ENCODE results near the gene ZNF575. TPM values are rescaled to one million over a fixed set of nuclear protein-coding genes. Genes with fewer than 3 reads are reported as not detected.

The ZNF575 gene, protein sequence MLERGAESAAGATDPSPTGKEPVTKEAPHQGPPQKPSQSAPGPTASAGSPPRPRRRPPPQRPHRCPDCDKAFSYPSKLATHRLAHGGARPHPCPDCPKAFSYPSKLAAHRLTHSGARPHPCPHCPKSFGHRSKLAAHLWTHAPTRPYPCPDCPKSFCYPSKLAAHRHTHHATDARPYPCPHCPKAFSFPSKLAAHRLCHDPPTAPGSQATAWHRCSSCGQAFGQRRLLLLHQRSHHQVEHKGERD
- 0.41 TPM for total RNA-seq

- DNase-seq, result peak; percentile 99
Measured at GRCh38 chr19:43532962-43533545, at the start of gene ZNF575. Gene ZNF575 (plus strand): TSS chr19:43533188. CDS start chr19:43534423, 1,235 bp downstream.

DNA sequence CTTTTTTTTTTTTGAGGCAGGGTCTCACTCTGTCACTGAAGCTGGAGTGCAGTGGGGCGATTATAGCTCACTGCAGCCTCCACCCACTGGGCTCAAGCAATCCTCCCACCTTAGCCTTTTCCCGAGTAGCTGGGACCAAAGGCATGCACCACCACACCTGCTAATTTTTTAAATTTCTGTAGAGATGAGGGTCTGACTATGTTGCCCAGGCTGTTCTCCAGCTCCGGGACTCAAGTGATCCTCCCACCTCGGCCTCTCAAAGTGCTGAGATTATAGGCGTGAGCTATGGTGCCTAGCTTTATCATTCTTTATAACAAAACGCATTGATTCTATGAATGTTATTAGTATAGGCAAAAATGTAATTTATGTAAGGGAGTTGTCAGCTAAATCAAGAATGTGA lies 49.7 kb upstream of the ZNF575 start:
- no peak for DNase-seq

GRCh38 chr19:43485951-43486350 lies 47.0 kb upstream of the ZNF575 start:
- DNase-seq, result no peak

- no peak for DNase-seq
Measured at GRCh38 chr19:43486412-43486811, 46.6 kb upstream of the ZNF575 start.

GRCh38 chr19:43488179-43488578 lies 44.8 kb upstream of the ZNF575 start:
- no peak for DNase-seq

DNA sequence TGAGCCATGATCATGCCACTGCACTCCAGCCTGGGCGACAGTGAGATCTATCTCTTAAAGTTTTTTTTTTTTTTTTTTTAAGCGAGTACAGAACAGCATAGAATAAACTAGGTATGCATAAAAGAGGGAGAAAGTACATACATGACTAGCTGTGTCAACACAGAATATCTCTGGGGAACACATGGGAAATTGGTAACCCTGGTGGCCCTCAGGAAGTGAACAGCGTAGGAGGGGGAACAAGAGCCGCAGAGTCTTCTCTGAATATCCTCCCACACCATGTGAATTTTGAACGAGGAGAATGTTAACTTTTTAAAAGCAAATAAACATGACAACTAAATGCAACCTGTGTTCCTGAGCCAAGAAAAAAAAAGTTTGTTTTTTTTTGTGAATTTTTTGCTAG lies 43.7 kb upstream of the ZNF575 start:
- peak; percentile 17 for DNase-seq

DNA sequence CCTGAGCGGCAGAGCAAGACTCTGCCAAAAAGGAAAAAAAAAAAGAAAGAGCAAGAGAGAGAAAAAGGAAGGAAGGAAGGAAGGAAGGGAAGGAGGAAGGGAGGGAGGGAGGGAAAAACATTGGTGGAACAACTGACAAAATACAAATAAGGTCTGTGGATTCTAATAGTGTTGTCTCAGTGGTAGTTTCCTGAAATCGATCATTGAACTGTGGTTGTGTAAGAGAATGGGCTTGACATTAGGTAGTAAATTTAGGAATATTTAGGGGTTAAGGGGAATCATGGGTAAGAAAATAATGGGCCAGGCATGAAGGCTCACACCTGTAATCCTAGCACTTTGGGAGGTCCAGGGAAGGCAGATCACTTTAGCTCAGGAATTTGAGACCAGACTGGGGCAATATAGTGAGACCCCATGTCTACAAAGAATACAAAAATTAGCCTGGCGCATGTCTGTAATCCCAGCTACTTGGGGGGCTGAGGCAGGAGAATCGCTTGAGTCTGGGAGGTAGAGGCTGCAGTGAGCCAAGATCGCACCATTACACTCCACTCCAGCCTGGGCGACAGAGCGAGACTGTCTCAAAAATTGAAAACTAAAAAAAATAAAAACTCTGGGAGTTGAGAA lies 42.9 kb upstream of the ZNF575 start:
- DNase-seq, result no peak

DNA sequence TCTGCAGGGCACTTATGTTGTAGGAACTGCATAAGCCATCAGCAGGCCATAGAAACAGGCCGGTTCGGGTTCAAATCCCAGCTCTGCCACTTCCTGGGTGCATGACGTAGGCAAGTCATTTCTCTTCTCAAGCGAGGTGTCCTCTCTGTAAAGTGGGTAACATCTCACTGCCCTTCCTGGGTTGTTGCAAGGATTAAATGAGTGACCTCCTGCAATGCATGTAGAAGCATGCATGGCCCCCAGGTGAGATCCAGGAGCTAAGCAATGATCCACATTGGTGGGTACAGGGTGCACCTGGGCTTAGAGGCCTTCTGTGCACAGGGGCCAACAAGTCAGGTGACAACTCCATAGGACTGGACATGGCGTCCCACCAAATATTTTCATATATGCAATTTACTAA lies 42.2 kb upstream of the ZNF575 start:
- DNase-seq, result no peak

- DNase-seq, result no peak
Measured at GRCh38 chr19:43495082-43495481, 37.9 kb upstream of the ZNF575 start.

GRCh38 chr19:43496960-43497359 lies 36.0 kb upstream of the ZNF575 start:
- no peak for DNase-seq

- peak; percentile 70 for DNase-seq
Measured at GRCh38 chr19:43498233-43498842, 34.6 kb upstream of the ZNF575 start.

GRCh38 chr19:43499042-43499441 lies 33.9 kb upstream of the ZNF575 start:
- DNase-seq, result no peak

DNA sequence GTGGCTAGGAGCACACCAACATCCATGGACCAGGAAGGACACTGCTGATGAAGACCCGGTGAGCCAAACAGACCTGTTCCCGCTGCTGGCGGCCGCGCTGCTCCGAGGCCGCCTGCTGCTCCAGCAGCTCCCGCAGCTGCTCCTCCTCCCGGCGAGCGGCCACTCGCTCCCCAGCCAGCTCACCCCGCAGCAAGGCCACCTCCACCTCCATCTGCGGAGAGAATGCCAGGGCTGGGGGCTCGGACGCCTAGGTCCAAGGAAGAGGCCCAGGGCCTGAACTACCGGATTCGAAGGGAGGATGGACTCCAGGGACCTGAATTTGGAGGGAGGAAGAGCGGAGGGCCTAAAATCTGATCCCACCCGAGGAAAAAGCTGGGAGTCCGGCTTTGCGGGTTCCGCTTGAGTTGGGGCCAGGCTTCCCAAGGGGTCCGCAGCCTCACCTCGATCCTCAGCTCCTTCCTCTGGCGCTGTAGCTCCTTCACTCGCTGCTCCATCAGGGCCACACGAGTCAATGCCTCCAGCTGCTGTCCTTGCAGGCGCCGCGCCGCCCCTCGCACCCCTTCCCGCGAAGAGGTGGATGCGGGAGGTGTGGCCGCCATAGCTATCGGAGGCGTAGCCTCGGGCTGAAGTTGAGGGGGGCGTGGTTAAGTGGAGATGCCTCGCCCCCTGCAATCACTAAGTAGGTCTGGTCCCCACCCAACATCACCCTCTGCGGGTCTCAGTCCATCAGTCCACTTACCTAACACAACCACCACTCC lies 31.1 kb upstream of the ZNF575 start:
- DNase-seq, result peak; percentile 26

DNA sequence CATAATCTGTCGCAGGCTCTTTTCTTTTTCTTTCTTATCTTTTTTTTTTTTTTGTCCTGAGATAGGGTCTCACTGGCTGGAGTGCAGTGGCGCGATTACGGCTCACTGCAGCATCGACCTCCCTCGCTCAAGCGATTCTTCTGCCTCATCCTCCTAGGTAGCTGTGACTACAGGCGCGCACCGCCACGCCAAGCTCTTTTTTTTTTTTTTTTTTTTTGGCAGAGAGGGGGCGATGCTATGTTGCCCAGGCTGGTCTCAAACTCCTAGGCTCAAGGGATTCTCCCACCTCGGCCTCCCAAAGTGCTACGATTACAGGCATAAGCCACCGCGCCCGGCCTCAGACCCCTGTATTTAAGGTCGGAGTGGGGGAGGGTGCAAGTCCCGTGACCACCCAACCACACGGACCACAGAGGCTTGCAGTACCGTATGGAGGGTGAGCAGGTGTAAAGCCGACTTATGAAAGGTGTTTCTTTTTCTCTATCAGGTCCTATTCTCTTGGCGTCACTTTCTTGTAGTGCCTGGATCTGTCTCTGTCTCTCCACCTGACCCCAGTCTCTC lies 30.5 kb upstream of the ZNF575 start:
- DNase-seq, result no peak

DNA sequence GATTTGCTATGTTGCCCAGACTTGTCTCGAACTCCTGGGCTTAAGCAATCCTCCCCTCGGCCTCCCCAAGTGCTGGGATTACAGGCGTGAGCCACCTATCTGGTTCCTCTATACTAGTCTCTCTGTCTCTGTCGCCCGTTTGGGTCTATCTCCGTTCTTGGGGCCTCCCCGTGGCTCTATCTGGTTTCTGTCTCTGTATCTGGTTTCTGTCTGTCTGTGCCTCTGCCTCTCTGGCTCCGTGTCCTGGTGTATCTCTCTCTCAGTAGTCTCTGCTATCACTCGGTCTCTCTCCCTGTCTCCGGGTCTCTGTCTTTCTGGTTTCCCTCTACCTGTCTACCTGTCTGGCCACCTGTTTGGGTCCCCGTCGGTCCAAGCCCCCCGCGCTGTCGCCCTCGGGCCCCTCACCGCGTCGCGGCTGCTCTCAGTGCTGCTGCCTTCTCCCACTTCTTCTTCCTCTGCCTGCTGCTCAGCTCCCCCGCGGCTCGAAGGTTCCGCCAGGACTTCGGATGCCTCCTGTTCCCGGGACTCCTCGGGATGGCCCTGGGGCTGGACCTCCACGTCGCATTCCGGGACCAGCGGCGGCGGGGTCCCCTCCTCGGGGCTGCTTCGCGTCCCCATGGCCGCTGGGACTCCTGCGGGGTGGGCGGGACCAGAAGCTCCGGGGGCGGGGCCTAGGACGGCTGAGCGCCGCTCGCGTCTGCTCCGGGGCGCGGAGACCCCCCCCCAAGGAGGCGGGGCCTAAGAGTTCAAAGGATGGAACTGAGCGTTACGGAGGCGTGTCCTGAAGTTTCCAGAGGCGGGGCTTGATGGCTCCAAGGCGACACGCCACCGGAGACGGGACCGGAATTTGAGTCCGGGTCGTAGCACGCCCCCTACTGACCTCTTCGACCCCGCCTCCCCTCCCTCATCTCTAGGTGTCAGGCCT lies 29.2 kb upstream of the ZNF575 start:
- peak; percentile 96 for DNase-seq

DNA sequence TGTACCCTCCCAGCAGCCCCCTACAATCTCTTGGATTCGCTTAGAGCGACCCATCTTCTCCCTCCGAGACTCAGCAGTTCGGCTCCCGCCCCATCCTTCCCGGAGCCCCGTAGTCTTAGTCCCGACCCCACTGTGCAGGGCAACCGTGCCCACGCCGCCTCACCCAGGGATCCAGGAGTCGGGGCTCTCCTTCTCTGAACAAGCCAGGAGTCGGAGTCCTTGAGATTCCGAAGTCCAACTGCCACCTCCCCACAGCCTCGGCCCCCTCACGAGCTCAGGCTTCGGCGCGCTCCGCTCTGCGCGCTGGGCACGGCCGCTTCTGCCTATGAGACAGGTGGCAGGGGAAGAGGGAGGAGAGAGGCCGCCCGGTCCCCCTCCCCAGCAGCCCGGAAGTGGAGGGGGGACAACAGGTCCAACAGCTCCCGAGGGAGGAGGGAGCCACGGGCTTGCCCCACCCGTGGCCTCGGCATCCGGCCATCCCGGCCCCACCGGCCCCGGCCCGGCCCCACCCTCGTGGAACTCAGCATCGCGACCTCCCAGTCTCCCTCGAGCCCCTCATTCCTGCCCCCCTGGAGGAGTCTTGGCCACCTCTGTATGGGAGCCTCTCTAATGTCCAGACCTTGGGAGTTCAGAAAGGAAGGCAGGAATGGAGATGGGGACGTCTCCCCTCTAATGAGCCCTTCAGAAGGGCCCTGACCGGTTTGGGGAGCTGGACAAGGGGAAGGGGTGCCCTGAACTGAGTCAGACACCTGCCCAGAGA lies 28.4 kb upstream of the ZNF575 start, which contains the start of gene PHLDB3:
TSS of gene PHLDB3 (minus strand) at position 321 of the 760 bp plus-strand sequence. CDS start 628 bp downstream, outside the sequence.
- DNase-seq, result peak; percentile 43

DNA sequence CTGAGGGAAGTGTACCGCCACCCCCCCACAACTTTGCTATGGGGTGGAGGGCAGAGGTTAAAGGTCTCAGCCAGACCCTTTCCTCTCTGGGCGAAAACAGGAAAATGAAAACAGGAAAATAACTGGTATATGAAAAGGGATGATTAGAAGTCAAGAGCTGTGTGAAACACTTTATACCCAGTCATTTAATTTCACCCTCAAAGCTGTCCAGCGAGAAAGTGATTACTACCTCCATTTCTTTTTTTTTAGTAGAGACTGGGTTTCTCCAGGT lies 27.9 kb upstream of the ZNF575 start:
- no peak for DNase-seq

DNA sequence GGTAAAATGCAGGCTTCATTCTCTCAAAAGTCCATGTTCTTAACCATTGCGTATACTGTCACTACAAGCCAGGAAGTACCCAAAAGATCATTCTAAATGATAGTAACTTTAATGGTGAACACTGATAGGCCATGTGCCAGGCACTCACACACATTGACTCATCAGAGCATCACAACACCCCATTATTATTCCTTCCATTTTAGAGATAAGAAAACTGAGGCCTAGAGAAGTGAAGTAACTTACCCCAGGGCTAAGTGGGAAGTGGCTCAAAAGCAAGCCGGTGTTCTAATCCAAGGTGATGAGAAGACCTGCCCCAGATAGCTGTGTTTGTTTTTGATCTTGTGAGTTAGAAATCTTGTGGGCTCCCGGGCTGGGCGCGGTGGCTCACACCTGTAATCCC lies 27.0 kb upstream of the ZNF575 start:
- DNase-seq, result no peak

- DNase-seq, result no peak
Measured at GRCh38 chr19:43506629-43507028, 26.4 kb upstream of the ZNF575 start.

DNA sequence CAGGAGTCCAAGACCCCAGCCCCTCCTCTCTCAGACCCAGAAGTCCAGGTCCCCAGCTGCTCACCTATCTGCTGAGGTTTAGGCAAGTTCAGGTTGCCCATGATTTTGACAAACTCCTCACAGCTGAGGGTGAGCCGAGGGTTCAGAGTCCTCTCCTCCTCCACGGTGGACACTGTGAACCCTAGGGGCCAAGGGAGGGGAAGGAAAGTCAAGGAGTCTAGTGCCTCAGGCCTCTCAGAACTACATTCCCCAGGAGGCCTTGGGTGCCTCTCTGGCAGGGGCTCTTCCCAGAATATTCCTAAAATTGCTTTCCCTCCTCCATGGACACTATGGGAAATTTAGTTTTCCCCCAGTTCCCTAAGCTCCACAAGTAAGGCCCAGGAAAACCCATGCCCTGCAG lies 25.1 kb upstream of the ZNF575 start:
- DNase-seq, result no peak

GRCh38 chr19:43510713-43511112 lies 22.3 kb upstream of the ZNF575 start:
- no peak for DNase-seq
